Fibroblast of the aortic adventitia (primary cell): ENCODE data around the gene PTPRG. TPM values are rescaled to one million over a fixed set of nuclear protein-coding genes. Genes with fewer than 3 reads are reported as not detected.

ENCODE experiments used
- DNase-seq: peaks from one replicate; pipeline ENCODE4 v3.0.0-alpha.2; 2010; ENCODE audit warnings: low read depth
- H3K4me3 ChIP-seq: 2 replicates; pipeline ENCODE4 v1.5.1; 2011; ENCODE audit warnings: low read depth, mild to moderate bottlenecking, control low read depth, low read length, moderate library complexity
- total RNA-seq: library from RNA; depleted of rRNA; stranded (reverse); fragments of >200 nt; gene quantifications from 2 replicates; pipeline ENCODE4 v1.2.3, GENCODE V29; 2012; ENCODE audit warnings: low replicate concordance
- TF ChIP-seq, protein P1 (sequence below): IDR thresholded peaks from 2 replicates; pipeline ENCODE4 v1.5.1; 2011; ENCODE audit warnings: mild to moderate bottlenecking, low read length, control low read depth, inconsistent platforms; ENCODE audit not compliant: insufficient read depth

The PTPRG gene
- total RNA-seq, 1 donor, result 52.0 TPM

DNA sequence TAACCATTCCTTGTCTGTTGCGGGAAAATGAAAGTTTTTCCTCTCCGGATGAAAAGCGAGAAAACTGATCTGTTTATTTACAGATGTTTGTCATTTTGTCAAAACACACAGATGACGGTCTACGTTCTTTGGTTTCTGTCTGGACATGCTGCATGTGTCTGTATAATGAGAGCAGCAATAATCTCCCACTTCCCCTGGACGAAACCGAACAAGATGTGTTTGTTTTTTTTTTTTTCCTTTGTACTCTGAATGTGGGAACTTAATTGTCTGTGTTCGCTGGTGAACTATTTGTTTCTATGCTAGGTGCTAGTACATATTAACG, 33.6 kb downstream of the PTPRG start:
- DNase-seq, result no peak
- TF ChIP-seq, protein P1, sequence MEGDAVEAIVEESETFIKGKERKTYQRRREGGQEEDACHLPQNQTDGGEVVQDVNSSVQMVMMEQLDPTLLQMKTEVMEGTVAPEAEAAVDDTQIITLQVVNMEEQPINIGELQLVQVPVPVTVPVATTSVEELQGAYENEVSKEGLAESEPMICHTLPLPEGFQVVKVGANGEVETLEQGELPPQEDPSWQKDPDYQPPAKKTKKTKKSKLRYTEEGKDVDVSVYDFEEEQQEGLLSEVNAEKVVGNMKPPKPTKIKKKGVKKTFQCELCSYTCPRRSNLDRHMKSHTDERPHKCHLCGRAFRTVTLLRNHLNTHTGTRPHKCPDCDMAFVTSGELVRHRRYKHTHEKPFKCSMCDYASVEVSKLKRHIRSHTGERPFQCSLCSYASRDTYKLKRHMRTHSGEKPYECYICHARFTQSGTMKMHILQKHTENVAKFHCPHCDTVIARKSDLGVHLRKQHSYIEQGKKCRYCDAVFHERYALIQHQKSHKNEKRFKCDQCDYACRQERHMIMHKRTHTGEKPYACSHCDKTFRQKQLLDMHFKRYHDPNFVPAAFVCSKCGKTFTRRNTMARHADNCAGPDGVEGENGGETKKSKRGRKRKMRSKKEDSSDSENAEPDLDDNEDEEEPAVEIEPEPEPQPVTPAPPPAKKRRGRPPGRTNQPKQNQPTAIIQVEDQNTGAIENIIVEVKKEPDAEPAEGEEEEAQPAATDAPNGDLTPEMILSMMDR, result no peak
- no peak overlapping the region for H3K4me3 ChIP-seq

DNA sequence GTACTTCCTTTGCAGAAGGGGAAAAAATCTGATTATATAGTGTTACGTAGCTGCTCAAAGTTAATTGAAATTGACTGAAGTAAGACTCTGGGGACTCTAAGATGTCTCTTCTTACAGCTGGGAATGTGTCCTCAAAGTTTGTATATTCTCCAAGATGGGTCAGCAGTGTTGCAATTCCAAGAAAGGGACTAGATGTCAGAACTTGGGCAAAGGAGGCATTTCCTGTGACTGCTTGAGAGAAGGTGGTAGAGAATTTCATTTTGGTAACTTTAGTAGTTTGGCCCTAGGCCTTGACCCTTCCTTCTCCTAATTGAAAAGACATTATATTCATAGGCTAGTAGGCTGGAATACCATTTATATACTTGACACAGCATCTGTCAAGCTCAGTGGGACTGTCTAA, 33.9 kb downstream of the PTPRG start:
- TF ChIP-seq, protein P1, result no peak
- DNase-seq, result no peak
- no peak overlapping the region for H3K4me3 ChIP-seq

DNA sequence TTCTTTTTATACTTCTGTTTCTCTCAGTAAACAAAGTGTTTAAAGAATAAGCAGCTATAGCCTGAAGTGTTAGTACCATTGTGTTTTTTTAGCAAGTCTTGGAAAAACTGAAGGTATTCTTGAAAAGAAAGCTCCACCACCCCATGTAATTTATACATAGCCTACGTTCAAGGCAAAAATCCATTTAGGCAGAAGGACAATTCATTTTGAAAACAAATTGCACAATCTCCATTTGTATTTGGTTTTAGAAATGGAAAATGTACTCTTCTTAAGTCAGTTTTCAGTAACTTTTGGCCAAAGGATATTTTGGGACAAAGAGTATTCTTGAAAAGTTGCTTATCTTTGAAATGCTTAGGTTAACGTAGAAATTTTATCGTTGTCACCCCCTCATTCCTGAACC, 34.5 kb downstream of the PTPRG start:
- no peak overlapping the region for H3K4me3 ChIP-seq
- no peak for DNase-seq

DNA sequence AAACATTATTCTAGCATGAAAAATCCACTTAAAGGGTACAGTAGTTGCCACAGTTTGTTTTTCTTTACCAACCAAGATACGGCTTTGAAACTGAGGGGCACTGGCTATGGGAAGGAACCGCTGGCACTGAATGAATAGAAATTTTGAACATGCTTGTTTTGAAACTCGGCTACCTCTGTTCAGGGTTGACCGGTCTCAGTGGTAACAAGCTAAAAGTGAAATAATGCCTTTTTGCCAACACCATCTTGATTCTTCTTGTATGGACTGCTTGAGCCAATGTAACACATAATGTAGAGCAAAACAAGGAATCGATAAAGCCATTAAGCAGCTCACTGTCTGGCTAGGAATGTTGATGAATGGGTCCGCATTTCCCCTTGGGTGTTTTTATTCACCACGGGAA, 36.5 kb downstream of the PTPRG start:
- H3K4me3 ChIP-seq, result no peak overlapping the region
- TF ChIP-seq, protein P1, result no peak
- no peak for DNase-seq

More for the DNA sequence above, 34.5 kb downstream of the PTPRG start:
- TF ChIP-seq, protein P1, result no peak

DNA sequence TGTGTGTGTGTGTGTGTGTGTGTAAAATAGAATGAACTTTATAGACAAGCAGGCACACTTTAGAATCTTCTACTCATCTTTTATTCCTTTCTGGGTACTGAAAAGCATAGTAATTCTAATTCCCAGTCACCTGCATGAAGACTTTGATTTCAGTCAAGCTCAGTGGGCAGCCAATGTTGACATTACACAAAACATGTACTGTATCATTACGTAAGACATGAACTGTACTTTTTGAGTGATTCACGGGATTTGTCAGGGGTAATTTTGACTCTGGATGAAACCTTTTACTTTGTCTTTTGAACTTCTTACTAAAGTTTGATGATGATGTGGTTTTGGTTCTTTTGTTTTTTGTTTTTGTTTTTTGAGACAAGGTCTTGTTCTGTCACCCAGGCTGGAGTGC, 38.8 kb downstream of the PTPRG start:
- TF ChIP-seq, protein P1, result no peak
- peak; percentile 11 for DNase-seq
- no peak overlapping the region for H3K4me3 ChIP-seq

DNA sequence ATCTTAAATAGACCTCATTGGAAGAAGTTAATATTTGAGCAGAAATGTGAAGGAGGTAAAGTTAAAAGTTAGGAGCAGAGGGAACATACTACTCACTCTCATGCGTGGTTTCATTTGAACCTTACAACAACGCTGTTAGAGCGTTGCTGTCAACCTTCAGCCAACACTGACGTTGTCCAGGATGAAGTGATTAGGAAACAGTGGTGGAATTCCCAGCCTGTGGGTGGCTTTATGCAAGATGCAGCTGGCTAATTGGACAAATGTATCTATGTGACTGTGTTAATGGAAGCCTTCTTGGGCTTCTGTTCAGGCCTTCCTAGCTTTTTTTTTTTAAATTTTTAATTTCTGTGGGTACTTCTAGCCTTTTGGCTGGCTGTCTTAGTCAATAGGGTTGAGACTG, 40.5 kb downstream of the PTPRG start:
- no peak overlapping the region for H3K4me3 ChIP-seq
- TF ChIP-seq, protein P1, result no peak
- DNase-seq, result peak; percentile 18

DNA sequence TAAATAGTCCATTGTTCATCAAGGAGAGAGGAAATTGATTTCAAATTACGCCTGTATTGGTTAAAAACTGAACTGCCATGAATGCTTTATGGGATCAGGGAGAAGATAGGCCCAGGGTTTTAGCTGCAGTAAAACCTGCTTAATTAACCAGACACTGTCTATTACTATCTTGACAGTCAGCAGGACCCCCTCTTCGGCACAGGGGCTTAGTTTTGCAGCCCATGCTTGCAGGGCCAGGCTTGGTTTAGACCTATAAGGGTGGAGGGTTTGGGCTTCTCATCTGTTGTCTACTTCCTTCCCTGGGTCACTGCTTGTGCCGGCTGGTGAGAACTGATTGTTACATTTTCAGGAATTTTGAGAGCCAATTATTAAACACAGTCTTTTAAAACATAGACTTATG, 41.1 kb downstream of the PTPRG start:
- DNase-seq, result no peak
- no peak overlapping the region for H3K4me3 ChIP-seq
- TF ChIP-seq, protein P1, result no peak
